Vagina (tissue), 2 donors: ENCODE measurements around the gene FBN3. TPM values are rescaled to one million over a fixed set of nuclear protein-coding genes. Genes with fewer than 3 reads are reported as not detected.

Experiments used
- DNase-seq, 2 donors: peaks; one replicate each; pipeline ENCODE4 v3.0.0-alpha.2; 2017; ENCODE audit errors: extremely low spot score in 2 of 2
- H3K27ac ChIP-seq: fragments of 200-600 bp; sonication (generic); one replicate; pipeline ENCODE4 v1.5.1; 2019
- H3K27me3 ChIP-seq: fragments of 200-600 bp; sonication (generic); one replicate; pipeline ENCODE4 v1.5.1; 2019
- H3K36me3 ChIP-seq, 2 donors: fragments of 200-600 bp; sonication (generic); one replicate each; pipeline ENCODE4 v1.5.1; 2017 to 2019
- H3K4me1 ChIP-seq: fragments of 200-600 bp; sonication (generic); one replicate; pipeline ENCODE4 v1.5.1; 2019
- H3K4me3 ChIP-seq, 2 donors: fragments of 200-600 bp; sonication (generic); 1 replicate in 1 of 2; 2 replicates in 1 of 2; pipeline ENCODE4 v1.5.1; 2016 to 2019
- H3K9me3 ChIP-seq: fragments of 200-600 bp; sonication (generic); one replicate; pipeline ENCODE4 v1.5.1; 2019
- CTCF ChIP-seq, 3 experiments: fragments of 450-650 bp in 2 of 3; fragments of 200-600 bp in 1 of 3; sonication (generic) in 1 of 3; IDR thresholded peaks; one replicate each; pipeline ENCODE4 v1.5.1; 2017 to 2019; ENCODE audit warnings: antibody characterized with exemption in 3 of 3, mild to moderate bottlenecking in 2 of 3, moderate library complexity in 2 of 3
- POLR2A ChIP-seq, 2 donors: fragments of 450-650 bp; IDR thresholded peaks; one replicate each; pipeline ENCODE4 v1.6.1; 2017; ENCODE audit warnings: antibody characterized with exemption in 2 of 2, mild to moderate bottlenecking in 2 of 2, moderate library complexity in 2 of 2
- POLR2AphosphoS5 ChIP-seq, 2 donors: sonication (generic); formaldehyde crosslinking; IDR thresholded peaks; one replicate each; pipeline ENCODE4 v1.9.0; 2017; ENCODE audit warnings: antibody characterized with exemption in 2 of 2, mild to moderate bottlenecking in 2 of 2, low read depth in 1 of 2; ENCODE audit not compliant: insufficient read depth in 1 of 2
- intact Hi-C: fragments of 100-400 bp; cut with DNase I; formaldehyde crosslinking; loops from one replicate; pipeline ENCODE4 v1.15.1; 2023
- total RNA-seq: library from RNA; depleted of rRNA; stranded (reverse); fragments of >200 nt; gene quantifications from one replicate; pipeline ENCODE4 v1.2.3, GENCODE V29; 2016

FBN3 gene
- total RNA-seq, 1 donor from 2014 or later, result not detected

- Histone ChIP-seq H3K4me3 (no peak overlapping the region), H3K4me1 (no peaks in the 10 kb centered on the region), H3K27me3 (no peaks in the 10 kb centered on the region), H3K9me3 (no peaks in the 10 kb centered on the region), H3K36me3 (no peaks in the 10 kb centered on the region), H3K27ac (no peak overlapping the region)
- TF ChIP-seq POLR2A (IDR thresholded peaks at IDR 0.05) (no peak), POLR2AphosphoS5 (IDR thresholded peaks at IDR 0.05; ENCODE audit: insufficient read depth in 1 of 2, low read depth in 1 of 2) (no peak), CTCF (IDR thresholded peaks at IDR 0.05) (no peak)
- intact Hi-C loops, result no loop called here
- no peak for DNase-seq
These were observed 31.4 kb downstream of the FBN3 start for GRCh38 chr19:8117991-8118390.

- no peaks in the 10 kb centered on the region for H3K27me3 ChIP-seq
- no peak overlapping the region for H3K27ac ChIP-seq
- no peak overlapping the region for H3K4me3 ChIP-seq
- intact Hi-C loops, result no loop called here
- no peaks in the 10 kb centered on the region for H3K9me3 ChIP-seq
- no peaks in the 10 kb centered on the region for H3K4me1 ChIP-seq
- DNase-seq, result no peak
- TF ChIP-seq POLR2A (IDR thresholded peaks at IDR 0.05), result no peak
- no peak for TF ChIP-seq POLR2AphosphoS5 (IDR thresholded peaks at IDR 0.05; ENCODE audit: insufficient read depth in 1 of 2, low read depth in 1 of 2)
- no peak for TF ChIP-seq CTCF (IDR thresholded peaks at IDR 0.05)
- H3K36me3 ChIP-seq, result no peaks in the 10 kb centered on the region
These were observed 32.7 kb downstream of the FBN3 start for GRCh38 chr19:8116437-8117293.

DNA sequence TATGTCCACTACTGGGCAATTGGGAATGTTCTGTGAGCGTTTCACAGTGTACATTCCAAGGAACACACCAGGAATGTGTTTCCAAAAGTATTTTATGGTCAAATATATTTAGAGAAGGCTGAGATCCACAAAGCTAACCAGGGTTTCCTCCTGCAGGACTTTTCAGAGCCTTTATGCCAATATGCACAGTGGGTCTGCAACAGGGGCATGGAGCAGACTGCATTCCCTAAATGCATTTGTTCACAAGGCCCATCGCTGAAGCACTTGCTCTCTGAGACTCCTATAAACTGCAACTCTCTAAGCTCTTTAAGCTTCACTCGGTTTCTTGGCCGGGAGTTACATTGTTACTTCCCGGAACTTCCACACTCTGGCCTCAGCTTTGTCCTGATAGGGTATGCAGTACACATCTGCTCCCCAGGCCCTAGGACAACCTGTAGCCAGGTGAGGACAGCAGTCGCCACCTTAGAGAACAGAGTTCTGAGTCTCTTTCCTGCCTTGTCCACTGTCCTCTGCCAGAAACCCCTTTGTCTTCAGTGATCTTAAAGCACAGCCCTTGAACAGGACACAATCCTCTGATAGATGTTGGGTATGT is 33.5 kb downstream of the FBN3 start:
- Histone ChIP-seq H3K27ac (no peak overlapping the region), H3K36me3 (no peaks in the 10 kb centered on the region), H3K4me1 (no peaks in the 10 kb centered on the region), H3K27me3 (no peaks in the 10 kb centered on the region), H3K9me3 (no peaks in the 10 kb centered on the region), H3K4me3 (no peak overlapping the region)
- intact Hi-C loops, result no loop called here
- TF ChIP-seq POLR2A (IDR thresholded peaks at IDR 0.05) (no peak), CTCF (IDR thresholded peaks at IDR 0.05) (no peak), POLR2AphosphoS5 (IDR thresholded peaks at IDR 0.05; ENCODE audit: insufficient read depth in 1 of 2, low read depth in 1 of 2) (no peak)
- DNase-seq, result no peak

- Histone ChIP-seq H3K27me3 (no peaks in the 10 kb centered on the region), H3K9me3 (no peaks in the 10 kb centered on the region), H3K27ac (no peak overlapping the region), H3K36me3 (no peaks in the 10 kb centered on the region), H3K4me1 (no peaks in the 10 kb centered on the region), H3K4me3 (no peak overlapping the region)
- TF ChIP-seq POLR2A (IDR thresholded peaks at IDR 0.05) (no peak), CTCF (IDR thresholded peaks at IDR 0.05) (no peak), POLR2AphosphoS5 (IDR thresholded peaks at IDR 0.05; ENCODE audit: insufficient read depth in 1 of 2, low read depth in 1 of 2) (no peak)
- no peak for DNase-seq
- intact Hi-C loops, result no loop called here
These were observed 36.4 kb downstream of the FBN3 start for GRCh38 chr19:8113017-8113416.

GRCh38 chr19:8111376-8111775 is 38.0 kb downstream of the FBN3 start:
- no peak for DNase-seq
- Histone ChIP-seq H3K27me3 (no peaks in the 10 kb centered on the region), H3K36me3 (no peaks in the 10 kb centered on the region), H3K9me3 (no peaks in the 10 kb centered on the region), H3K4me1 (no peaks in the 10 kb centered on the region), H3K27ac (no peak overlapping the region), H3K4me3 (no peak overlapping the region)
- intact Hi-C loops, result no loop called here
- no peak for TF ChIP-seq POLR2AphosphoS5 (IDR thresholded peaks at IDR 0.05; ENCODE audit: insufficient read depth in 1 of 2, low read depth in 1 of 2)
- no peak for TF ChIP-seq POLR2A (IDR thresholded peaks at IDR 0.05)
- TF ChIP-seq CTCF (IDR thresholded peaks at IDR 0.05), result no peak
